ENCODE data around the gene PNPT1.

The PNPT1 gene

DNA sequence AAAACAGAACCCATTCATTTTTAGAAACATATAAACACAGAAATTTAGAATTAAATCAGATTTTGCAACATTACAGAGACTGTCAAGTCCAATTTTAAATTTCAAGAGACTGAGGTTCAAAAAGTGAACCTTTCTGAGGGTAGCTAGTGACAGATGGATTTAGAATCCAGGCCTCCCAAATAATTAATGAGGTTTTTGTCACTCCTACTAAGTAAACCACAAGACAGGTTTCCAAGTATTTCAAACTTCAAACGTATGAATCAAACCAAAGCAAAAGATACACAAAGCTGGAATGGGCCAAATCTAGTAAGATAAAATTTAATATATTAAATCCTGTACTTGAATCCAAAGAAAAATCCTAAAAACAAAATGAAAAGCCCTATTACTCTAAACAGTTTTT lies 101.5 kb downstream of the PNPT1 start:
- DNase-seq = no peak

DNA sequence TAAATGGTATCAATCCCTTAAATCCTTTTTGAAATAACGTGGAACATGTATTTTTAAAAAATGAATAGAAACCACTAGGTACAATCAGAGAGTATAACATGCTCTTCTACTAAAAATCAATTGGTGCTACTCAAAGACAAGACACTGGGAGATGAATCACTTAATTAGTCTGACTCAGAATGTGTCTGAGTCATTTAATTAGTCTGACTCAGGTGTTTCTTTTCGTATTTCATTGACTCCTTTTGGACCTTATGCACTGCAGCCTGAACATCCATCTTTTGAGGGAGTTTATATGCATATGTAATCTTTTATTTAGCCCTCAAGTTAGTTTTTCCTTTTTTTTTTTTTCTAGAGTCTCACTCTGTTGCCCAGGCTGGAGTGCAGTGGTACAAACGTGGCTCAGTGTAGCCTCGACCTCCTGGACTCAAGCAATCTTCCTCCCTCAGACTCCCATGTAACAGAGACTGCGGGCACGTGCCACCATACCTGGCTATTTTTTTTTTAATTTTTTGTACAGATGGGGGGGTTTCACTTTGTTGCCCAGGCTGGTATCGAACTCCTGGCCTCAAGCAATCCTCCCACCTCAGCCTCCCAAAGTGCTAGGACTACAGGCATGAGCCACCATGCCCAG lies 102.7 kb downstream of the PNPT1 start:
- DNase-seq = no peak

DNA sequence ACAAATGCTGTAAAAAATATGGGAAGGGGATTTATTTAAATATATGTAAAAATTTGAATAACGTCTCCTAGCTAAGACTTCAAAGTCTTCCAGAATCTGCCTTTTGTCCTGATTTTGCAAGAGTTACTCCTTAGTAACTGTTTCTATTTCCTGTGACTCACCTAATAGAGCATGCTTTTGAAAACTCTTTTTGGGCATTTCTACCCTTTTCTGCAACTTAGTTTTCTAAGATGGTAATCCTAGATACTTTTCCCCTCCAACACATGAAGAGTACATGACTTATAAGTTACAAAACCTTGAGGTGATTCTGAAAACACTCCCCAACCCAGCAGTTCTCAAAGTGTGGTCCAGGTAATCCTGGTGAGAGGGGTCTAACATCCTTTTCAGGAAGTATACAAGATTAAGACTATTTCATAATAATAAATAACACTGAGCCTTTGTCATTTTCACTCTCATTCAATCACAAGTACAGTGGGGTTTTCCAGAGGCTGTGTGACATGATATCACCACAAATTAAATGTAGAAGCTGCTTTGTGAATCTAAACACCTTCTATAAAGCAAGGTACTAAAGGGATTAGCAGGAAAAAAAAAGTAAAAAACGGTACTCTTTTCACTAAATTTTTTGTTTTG lies 108.1 kb downstream of the PNPT1 start:
- DNase-seq = no peak
